GM21390 (cell line): ENCODE data around the gene RTN4RL1.
A peak's percentile ranks its signal among the peaks of the same experiment; 100 is the strongest.

Source experiments
- ATAC-seq: cut with Tn5 transposase; IDR thresholded peaks from one replicate; pipeline ENCODE4 v1.9.1; 2021; ENCODE audit not compliant: unreplicated experiment

Gene RTN4RL1

GRCh38 chr17:2059547-2060384 lies 34.6 kb upstream of the RTN4RL1 start:
- ATAC-seq, result no peak

- no peak for ATAC-seq
Observed at GRCh38 chr17:2058586-2059546, 33.7 kb upstream of the RTN4RL1 start.

GRCh38 chr17:2057760-2058585 lies 32.8 kb upstream of the RTN4RL1 start:
- no peak for ATAC-seq

GRCh38 chr17:2057175-2057759 lies 32.1 kb upstream of the RTN4RL1 start:
- ATAC-seq, result no peak

- no peak for ATAC-seq
Observed at GRCh38 chr17:2056206-2057174, 31.4 kb upstream of the RTN4RL1 start.

GRCh38 chr17:2055292-2056205 lies 30.4 kb upstream of the RTN4RL1 start:
- ATAC-seq, result no peak

GRCh38 chr17:2054512-2055291 lies 29.6 kb upstream of the RTN4RL1 start, which contains the start of gene HIC1:
Gene HIC1 (plus strand): TSS chr17:2055103. CDS start chr17:2056691, 1,588 bp downstream.
- no peak for ATAC-seq

- no peak for ATAC-seq
Observed at GRCh38 chr17:2054262-2054511, 29.1 kb upstream of the RTN4RL1 start.

- no peak for ATAC-seq
Observed at GRCh38 chr17:2053380-2054261, 28.5 kb upstream of the RTN4RL1 start.

GRCh38 chr17:2051933-2052559 lies 26.9 kb upstream of the RTN4RL1 start:
- ATAC-seq, result no peak

GRCh38 chr17:2051061-2051932 lies 26.2 kb upstream of the RTN4RL1 start:
- ATAC-seq, result no peak

GRCh38 chr17:2050300-2051060 lies 25.3 kb upstream of the RTN4RL1 start:
- no peak for ATAC-seq

- ATAC-seq, result peak; percentile 41
Observed at GRCh38 chr17:2049333-2050299, 24.5 kb upstream of the RTN4RL1 start.
